Measurements from ENCODE around the gene FDXR. TPM values are rescaled to one million over a fixed set of nuclear protein-coding genes. Genes with fewer than 3 reads are reported as not detected.

The FDXR gene
- total RNA-seq, 1 donor from 2014 or later = 11.2 TPM

DNA sequence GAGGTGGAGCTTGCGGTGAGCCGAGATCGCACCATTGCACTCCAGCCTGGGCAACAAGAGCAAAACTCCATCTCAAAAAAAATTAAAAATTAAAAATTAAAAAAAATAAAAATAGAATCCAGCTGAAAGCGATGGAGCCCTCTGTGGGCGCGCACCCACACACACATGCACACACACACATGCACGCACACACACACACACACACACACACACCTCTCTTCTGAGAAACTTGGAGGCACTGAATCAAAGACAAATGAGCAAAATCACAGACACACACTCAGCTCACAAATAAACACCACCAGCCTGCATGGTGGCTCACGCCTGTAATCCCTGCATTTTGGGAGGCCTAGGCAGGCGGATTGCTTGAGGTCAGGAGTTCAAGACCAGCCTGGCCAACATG lies 30.2 kb upstream of the FDXR start:
- H3K27ac ChIP-seq = no peak overlapping the region
- H3K27me3 ChIP-seq = peaks cover 21% of the 10 kb centered on the region
- no peaks in the 10 kb centered on the region for H3K9me3 ChIP-seq
- TF ChIP-seq, protein P1, sequence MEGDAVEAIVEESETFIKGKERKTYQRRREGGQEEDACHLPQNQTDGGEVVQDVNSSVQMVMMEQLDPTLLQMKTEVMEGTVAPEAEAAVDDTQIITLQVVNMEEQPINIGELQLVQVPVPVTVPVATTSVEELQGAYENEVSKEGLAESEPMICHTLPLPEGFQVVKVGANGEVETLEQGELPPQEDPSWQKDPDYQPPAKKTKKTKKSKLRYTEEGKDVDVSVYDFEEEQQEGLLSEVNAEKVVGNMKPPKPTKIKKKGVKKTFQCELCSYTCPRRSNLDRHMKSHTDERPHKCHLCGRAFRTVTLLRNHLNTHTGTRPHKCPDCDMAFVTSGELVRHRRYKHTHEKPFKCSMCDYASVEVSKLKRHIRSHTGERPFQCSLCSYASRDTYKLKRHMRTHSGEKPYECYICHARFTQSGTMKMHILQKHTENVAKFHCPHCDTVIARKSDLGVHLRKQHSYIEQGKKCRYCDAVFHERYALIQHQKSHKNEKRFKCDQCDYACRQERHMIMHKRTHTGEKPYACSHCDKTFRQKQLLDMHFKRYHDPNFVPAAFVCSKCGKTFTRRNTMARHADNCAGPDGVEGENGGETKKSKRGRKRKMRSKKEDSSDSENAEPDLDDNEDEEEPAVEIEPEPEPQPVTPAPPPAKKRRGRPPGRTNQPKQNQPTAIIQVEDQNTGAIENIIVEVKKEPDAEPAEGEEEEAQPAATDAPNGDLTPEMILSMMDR (IDR thresholded peaks at IDR 0.05) = no peak
- no peaks in the 10 kb centered on the region for H3K4me1 ChIP-seq
- H3K4me3 ChIP-seq = no peak overlapping the region
- H3K36me3 ChIP-seq = no peaks in the 10 kb centered on the region
- intact Hi-C loops (cut with DNase I) = no loop called here
- DNase-seq = no peak
- no peak for ATAC-seq

DNA sequence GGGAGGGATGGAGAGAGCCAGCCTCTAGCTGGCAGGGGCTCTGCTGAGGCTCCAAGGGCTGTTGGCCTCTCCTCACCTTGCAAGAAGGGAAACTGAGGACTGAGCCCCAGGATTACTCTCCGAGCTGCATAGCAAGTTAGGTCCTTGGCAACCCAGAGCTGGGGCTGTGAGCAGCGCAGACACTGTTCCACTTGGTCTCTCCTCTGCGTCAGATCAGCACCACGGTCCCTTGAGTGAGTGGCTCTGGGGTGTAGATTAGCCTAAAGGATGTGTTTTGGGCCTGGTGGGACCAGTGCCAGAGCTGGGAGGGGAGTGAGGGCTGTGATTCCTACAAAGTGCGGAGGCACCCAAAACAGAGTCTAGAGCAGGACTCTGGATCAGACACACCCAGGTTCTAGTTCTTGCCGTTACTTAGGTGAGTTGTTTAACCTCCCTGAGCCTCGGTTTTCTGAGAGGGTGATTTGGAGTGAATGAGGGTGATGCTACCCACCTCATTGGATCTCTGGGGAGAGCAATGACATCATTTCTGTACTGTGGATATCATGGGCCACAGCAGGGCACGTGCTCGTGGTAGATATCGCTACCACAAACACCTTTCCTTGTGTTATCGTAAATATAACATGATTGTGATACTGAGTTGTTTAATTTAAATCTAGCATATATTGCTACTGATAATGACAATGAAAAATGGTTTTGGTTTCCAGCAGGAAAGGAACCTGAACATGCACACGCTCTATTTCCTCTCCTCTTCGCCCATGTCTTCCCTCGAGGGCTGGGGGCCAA lies 28.8 kb upstream of the FDXR start:
- TF ChIP-seq, protein P1 (IDR thresholded peaks at IDR 0.05) = no peak

DNA sequence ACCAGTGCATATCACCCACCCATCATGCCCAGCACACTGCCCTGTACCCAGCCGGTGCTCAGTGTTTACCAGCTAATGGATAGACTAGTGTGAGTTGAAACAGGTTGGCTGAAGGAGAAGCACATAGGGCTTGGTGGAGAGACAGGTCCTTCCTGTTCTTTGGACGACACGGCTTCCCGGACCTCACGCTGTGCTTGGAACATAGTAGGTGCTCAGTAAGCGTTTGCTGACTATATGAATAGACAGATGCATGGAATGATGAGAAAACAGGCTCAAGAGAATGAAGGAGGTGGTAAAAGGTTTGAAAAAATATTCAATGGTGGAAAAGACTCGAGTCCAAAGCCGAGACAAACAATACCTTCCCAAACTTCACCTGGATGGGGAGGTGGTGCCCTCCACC lies 27.4 kb upstream of the FDXR start:
- TF ChIP-seq, protein P1 (IDR thresholded peaks at IDR 0.05) = no peak
- Histone ChIP-seq H3K4me1 (no peaks in the 10 kb centered on the region), H3K4me3 (no peak overlapping the region), H3K36me3 (no peaks in the 10 kb centered on the region), H3K27ac (no peak overlapping the region), H3K9me3 (no peaks in the 10 kb centered on the region), H3K27me3 (peaks cover 28% of the 10 kb centered on the region)
- intact Hi-C loops (cut with DNase I) = no loop called here
- DNase-seq (no peak), ATAC-seq (no peak)

More for the DNA sequence above, 28.8 kb upstream of the FDXR start:
- no peak for ATAC-seq
- no peaks in the 10 kb centered on the region for H3K9me3 ChIP-seq
- H3K4me3 ChIP-seq = no peak overlapping the region
- intact Hi-C loops (cut with DNase I) = no loop called here
- H3K27ac ChIP-seq = no peak overlapping the region
- H3K27me3 ChIP-seq = peaks cover 21% of the 10 kb centered on the region
- H3K4me1 ChIP-seq = no peaks in the 10 kb centered on the region
- DNase-seq = no peak
- no peaks in the 10 kb centered on the region for H3K36me3 ChIP-seq

DNA sequence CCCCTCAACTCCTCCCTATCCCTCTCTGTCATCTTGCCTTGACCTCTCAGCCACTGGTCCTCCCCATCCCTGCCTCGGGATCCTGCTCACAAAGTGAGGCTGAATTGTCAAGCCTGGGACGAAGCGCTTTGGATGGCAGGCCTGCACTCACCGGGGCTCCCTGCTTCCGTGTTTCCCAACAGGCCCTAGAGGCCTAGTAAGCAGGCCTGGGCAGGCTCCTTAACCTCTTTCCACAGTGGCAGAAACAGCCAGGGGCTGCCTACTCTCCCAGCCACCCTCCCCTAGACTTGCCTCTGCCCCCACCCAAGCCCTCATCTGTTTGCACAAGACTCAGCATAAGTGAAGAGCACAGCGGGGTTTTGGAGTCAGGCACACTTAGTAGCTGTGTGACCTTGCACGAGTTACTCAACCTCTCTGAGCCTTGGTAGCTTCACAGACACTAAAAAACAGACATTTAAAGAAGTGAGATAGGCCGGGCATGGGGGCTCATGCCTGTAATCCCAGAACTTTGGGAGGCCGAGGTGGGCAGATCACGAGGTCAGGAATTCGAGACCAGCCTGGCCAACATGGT lies 25.7 kb upstream of the FDXR start:
- DNase-seq = no peak
- Histone ChIP-seq H3K9me3 (no peaks in the 10 kb centered on the region), H3K4me1 (no peaks in the 10 kb centered on the region), H3K27ac (no peak overlapping the region), H3K27me3 (peaks cover 37% of the 10 kb centered on the region), H3K4me3 (no peak overlapping the region), H3K36me3 (no peaks in the 10 kb centered on the region)
- intact Hi-C loops (cut with DNase I) = no loop called here
- ATAC-seq = no peak
- TF ChIP-seq, protein P1 (IDR thresholded peaks at IDR 0.05) = no peak

DNA sequence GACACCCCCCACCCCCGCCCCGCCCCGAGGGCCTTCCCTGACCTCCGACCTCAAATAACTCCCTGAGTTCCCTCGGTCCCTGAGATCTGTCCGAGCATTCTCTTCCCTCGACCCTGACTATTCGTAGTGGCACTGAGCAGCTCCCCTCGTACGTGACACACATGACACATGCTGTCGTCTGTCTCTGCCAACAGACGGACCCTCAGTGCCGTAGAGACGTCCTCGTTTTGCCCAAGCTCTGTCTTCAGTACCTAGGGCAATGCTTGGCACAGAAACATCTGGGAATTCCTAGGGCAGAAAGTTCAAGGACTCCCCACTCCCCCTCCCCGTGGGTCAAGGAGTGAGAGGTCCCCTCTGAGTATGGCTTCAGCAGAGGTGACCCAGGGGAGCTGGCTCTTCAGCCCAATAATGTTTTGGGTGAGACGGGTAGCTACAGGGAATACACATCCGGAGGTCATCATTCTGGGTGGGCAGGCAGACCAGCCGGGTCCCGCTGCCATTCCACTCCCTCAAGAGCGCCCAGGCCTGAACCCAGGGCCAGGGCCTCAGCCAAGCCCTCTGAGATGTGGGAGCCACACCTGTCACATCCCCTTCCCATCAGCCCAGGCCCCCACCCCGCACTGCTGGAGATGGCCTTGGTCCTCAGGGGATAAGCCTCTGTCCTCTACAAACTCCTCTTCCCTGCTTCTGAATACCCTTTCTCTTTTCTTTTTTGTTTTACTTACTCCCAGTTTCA lies 21.3 kb upstream of the FDXR start:
- H3K27me3 ChIP-seq = peaks cover 60% of the 10 kb centered on the region
- H3K27ac ChIP-seq = no peak overlapping the region
- no peaks in the 10 kb centered on the region for H3K36me3 ChIP-seq
- no peaks in the 10 kb centered on the region for H3K4me1 ChIP-seq
- intact Hi-C loops (cut with DNase I) = no loop called here
- H3K9me3 ChIP-seq = no peaks in the 10 kb centered on the region
- ATAC-seq (no peak), DNase-seq (no peak)
- TF ChIP-seq, protein P1 (IDR thresholded peaks at IDR 0.05) = no peak
- no peak overlapping the region for H3K4me3 ChIP-seq
